Prostate gland (tissue), 2 donors: ENCODE results near the gene SEMA5A.

Experiments used
- POLR2A ChIP-seq: fragments of 450-650 bp; IDR thresholded peaks from one replicate; pipeline ENCODE4 v1.6.1; 2016; ENCODE audit warnings: antibody characterized with exemption, mild to moderate bottlenecking
- POLR2AphosphoS5 ChIP-seq: sonication (generic); formaldehyde crosslinking; IDR thresholded peaks from one replicate; pipeline ENCODE4 v1.6.1; 2017; ENCODE audit warnings: antibody characterized with exemption
- TF ChIP-seq, protein P1 (sequence below), 4 experiments: fragments of 200-600 bp in 2 of 4; fragments of 450-650 bp in 2 of 4; sonication (generic) in 2 of 4; IDR thresholded peaks; 1 replicate in 3 of 4; 2 replicates in 1 of 4; pipeline ENCODE4 v1.5.1; 2016 to 2019; ENCODE audit warnings: antibody characterized with exemption in 4 of 4, mild to moderate bottlenecking in 2 of 4, moderate library complexity in 2 of 4

DNA sequence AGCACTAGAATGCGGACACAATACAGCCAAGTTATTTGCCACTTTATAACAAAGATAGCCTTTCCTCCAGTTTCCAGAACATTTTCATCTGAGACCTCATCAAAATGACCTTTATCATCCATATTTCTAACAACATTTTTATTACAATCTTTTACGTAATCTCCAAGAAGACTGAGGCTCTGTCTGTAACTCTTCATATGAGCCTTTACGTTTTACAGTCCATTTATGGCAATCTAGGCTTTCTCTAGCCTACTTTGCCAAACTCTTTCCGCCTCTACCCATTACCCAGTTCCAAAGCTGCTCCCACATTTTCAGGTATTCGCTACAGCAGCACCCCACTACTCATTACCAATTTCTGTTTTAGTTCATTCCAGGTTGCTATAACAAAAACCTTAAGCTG lies 8.2 kb upstream of the SEMA5A start:
- TF ChIP-seq, protein P1, sequence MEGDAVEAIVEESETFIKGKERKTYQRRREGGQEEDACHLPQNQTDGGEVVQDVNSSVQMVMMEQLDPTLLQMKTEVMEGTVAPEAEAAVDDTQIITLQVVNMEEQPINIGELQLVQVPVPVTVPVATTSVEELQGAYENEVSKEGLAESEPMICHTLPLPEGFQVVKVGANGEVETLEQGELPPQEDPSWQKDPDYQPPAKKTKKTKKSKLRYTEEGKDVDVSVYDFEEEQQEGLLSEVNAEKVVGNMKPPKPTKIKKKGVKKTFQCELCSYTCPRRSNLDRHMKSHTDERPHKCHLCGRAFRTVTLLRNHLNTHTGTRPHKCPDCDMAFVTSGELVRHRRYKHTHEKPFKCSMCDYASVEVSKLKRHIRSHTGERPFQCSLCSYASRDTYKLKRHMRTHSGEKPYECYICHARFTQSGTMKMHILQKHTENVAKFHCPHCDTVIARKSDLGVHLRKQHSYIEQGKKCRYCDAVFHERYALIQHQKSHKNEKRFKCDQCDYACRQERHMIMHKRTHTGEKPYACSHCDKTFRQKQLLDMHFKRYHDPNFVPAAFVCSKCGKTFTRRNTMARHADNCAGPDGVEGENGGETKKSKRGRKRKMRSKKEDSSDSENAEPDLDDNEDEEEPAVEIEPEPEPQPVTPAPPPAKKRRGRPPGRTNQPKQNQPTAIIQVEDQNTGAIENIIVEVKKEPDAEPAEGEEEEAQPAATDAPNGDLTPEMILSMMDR (IDR thresholded peaks at IDR 0.05) = no peak
- TF ChIP-seq POLR2AphosphoS5 = no peak
- no peak for TF ChIP-seq POLR2A
